Measurements from ENCODE around the gene FBXO34.

DNA sequence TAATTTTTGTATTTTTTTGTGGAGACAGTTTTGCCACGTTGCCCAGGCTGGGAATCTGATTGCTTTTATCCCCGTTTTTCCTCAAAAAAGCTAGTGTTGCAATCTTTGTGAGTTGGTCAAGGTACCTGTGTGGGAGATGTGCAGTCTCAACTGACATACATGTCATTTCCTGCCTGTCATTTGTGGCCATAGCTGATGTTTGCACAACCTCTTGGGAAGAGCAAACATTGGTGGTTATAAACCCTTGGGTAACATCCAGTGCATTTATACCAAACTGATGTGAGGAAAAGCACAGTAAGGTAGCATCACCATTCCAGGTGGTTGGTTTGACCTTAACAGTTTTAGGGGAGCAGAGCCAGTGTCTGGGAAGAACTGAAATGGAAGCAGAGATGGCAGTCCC lies 85.7 kb downstream of the FBXO34 start:
- TF ChIP-seq POLR2A (IDR thresholded peaks at IDR 0.05) (no peak), CTCF (IDR thresholded peaks at IDR 0.05) (no peak)
